Ishikawa (cell line): Measurements from ENCODE around the gene PDZRN3.

Experiments
- CEBPB ChIP-seq: IDR thresholded peaks from 2 replicates; pipeline ENCODE4 v1.6.1; 2012
- CREB1 ChIP-seq: IDR thresholded peaks from 2 replicates; pipeline ENCODE4 v1.6.1; 2012; ENCODE audit warnings: low read depth
- MAX ChIP-seq: IDR thresholded peaks from 2 replicates; pipeline ENCODE4 v1.6.1; 2012
- RAD21 ChIP-seq: IDR thresholded peaks from 2 replicates; pipeline ENCODE4 v1.6.1; 2012; ENCODE audit warnings: low read depth
- TAF1 ChIP-seq: IDR thresholded peaks from 2 replicates; pipeline ENCODE4 v1.6.1; 2012; ENCODE audit warnings: low read depth, mild to moderate bottlenecking
- USF1 ChIP-seq: IDR thresholded peaks from 2 replicates; pipeline ENCODE4 v1.6.1; 2012
- YY1 ChIP-seq: IDR thresholded peaks from 2 replicates; pipeline ENCODE4 v1.6.1; 2012; ENCODE audit warnings: low read depth
- ZBTB7A ChIP-seq: IDR thresholded peaks from 2 replicates; pipeline ENCODE4 v1.6.1; 2012; ENCODE audit warnings: low read depth

- no peak for TF ChIP-seq CREB1
- TF ChIP-seq MAX: no peak
- no peak for TF ChIP-seq YY1
- no peak for TF ChIP-seq RAD21
- no peak for TF ChIP-seq TAF1
- no peak for TF ChIP-seq ZBTB7A
- no peak for TF ChIP-seq USF1
- TF ChIP-seq CEBPB: no peak
These were observed 8.7 kb upstream of the PDZRN3 start for GRCh38 chr3:73633453-73633852.
